Measurements from ENCODE around the gene SGIP1.

SGIP1 gene

GRCh38 chr1:66532798-66533783, 862 bp upstream of the SGIP1 start:
- H3K4me1 Mint-ChIP-seq (ENCODE audit: low read depth), result peaks cover 11% of the 10 kb centered on the region
- no peaks in the 10 kb centered on the region for H3K9me3 Mint-ChIP-seq
- peaks cover 50% of the 10 kb centered on the region for H3K27me3 Mint-ChIP-seq
- no peak overlapping the region for H3K27ac Mint-ChIP-seq
- DNase-seq, result peak; percentile 34
- peak overlapping the region; percentile 68 for H3K4me3 Mint-ChIP-seq
- H3K36me3 Mint-ChIP-seq (ENCODE audit: low read depth), result no peaks in the 10 kb centered on the region

DNA sequence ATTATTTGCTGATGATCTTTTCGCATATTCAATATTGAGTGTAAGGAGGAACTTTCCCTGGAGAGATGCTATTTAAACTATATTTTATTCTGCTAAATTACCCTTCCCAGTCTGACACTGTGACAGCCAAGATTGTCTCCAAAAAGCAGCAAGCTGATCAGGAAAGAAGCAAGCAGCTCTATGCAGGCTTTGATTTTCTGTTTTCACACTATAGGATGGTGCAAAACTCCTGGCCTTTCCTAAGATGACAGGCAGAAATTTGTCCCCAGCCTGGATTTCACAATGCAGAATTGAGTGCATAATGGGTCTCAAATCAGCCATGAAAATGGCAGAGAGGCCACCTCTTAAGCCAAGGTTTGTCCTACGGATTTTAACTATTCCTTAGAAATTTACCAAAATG, 1.1 kb downstream of the SGIP1 start:
- no peak overlapping the region for H3K4me3 Mint-ChIP-seq
- DNase-seq, result no peak
- H3K27me3 Mint-ChIP-seq, result peaks cover 47% of the 10 kb centered on the region
- H3K9me3 Mint-ChIP-seq, result no peaks in the 10 kb centered on the region
- no peaks in the 10 kb centered on the region for H3K36me3 Mint-ChIP-seq (ENCODE audit: low read depth)
- H3K4me1 Mint-ChIP-seq (ENCODE audit: low read depth), result peaks cover 11% of the 10 kb centered on the region
- H3K27ac Mint-ChIP-seq, result no peak overlapping the region

- Mint-ChIP-seq H3K27me3 (peaks cover 46% of the 10 kb centered on the region), H3K4me1 (ENCODE audit: low read depth) (peaks cover 11% of the 10 kb centered on the region), H3K27ac (no peak overlapping the region), H3K36me3 (ENCODE audit: low read depth) (no peaks in the 10 kb centered on the region), H3K4me3 (no peak overlapping the region), H3K9me3 (no peaks in the 10 kb centered on the region)
- no peak for DNase-seq
These were observed 1.9 kb downstream of the SGIP1 start for GRCh38 chr1:66535853-66536252.

DNA sequence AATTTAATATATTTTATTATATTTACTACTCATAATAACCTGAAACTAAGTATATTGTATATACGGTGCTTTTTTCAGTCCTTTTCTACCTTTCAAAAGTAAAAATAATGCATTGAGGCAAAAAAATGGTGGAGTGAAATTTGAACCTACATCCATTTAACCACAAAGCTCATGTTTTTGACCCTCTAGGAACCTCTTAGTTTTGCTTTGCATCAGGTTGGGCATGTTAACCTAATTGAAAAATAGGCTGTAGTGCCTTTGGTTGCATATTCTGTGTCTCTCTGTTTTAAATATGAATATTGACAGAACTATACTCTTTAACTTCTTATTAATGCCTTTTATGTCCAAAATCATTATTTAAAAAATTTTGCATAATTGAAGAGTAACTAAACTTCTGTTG, 3.8 kb downstream of the SGIP1 start:
- Mint-ChIP-seq H3K4me1 (ENCODE audit: low read depth) (peaks cover 7% of the 10 kb centered on the region), H3K27ac (no peak overlapping the region), H3K4me3 (no peak overlapping the region), H3K9me3 (no peaks in the 10 kb centered on the region), H3K27me3 (peaks cover 31% of the 10 kb centered on the region), H3K36me3 (ENCODE audit: low read depth) (no peaks in the 10 kb centered on the region)
- DNase-seq, result no peak

GRCh38 chr1:66539491-66539890, 5.5 kb downstream of the SGIP1 start:
- no peak overlapping the region for H3K27ac Mint-ChIP-seq
- no peaks in the 10 kb centered on the region for H3K9me3 Mint-ChIP-seq
- no peak for DNase-seq
- H3K4me3 Mint-ChIP-seq, result no peak overlapping the region
- no peaks in the 10 kb centered on the region for H3K4me1 Mint-ChIP-seq (ENCODE audit: low read depth)
- peaks cover 15% of the 10 kb centered on the region for H3K27me3 Mint-ChIP-seq
- H3K36me3 Mint-ChIP-seq (ENCODE audit: low read depth), result no peaks in the 10 kb centered on the region

GRCh38 chr1:66540434-66541032, 6.6 kb downstream of the SGIP1 start:
- peaks cover 13% of the 10 kb centered on the region for H3K27me3 Mint-ChIP-seq
- no peak overlapping the region for H3K27ac Mint-ChIP-seq
- no peaks in the 10 kb centered on the region for H3K9me3 Mint-ChIP-seq
- H3K4me1 Mint-ChIP-seq (ENCODE audit: low read depth), result no peaks in the 10 kb centered on the region
- H3K36me3 Mint-ChIP-seq (ENCODE audit: low read depth), result no peaks in the 10 kb centered on the region
- no peak overlapping the region for H3K4me3 Mint-ChIP-seq
- DNase-seq, result no peak

- no peak for DNase-seq
- Mint-ChIP-seq H3K4me3 (no peak overlapping the region), H3K36me3 (ENCODE audit: low read depth) (no peaks in the 10 kb centered on the region), H3K27ac (no peak overlapping the region), H3K9me3 (no peaks in the 10 kb centered on the region), H3K4me1 (ENCODE audit: low read depth) (no peaks in the 10 kb centered on the region), H3K27me3 (peaks cover 9% of the 10 kb centered on the region)
These were observed 8.4 kb downstream of the SGIP1 start for GRCh38 chr1:66542314-66542713.

GRCh38 chr1:66542811-66543767, 9.1 kb downstream of the SGIP1 start:
- H3K4me3 Mint-ChIP-seq, result no peak overlapping the region
- no peaks in the 10 kb centered on the region for H3K9me3 Mint-ChIP-seq
- no peak overlapping the region for H3K27ac Mint-ChIP-seq
- H3K36me3 Mint-ChIP-seq (ENCODE audit: low read depth), result no peaks in the 10 kb centered on the region
- no peak for DNase-seq
- H3K4me1 Mint-ChIP-seq (ENCODE audit: low read depth), result no peaks in the 10 kb centered on the region
- H3K27me3 Mint-ChIP-seq, result peaks cover 12% of the 10 kb centered on the region

- Mint-ChIP-seq H3K27me3 (peaks cover 3% of the 10 kb centered on the region), H3K9me3 (no peaks in the 10 kb centered on the region), H3K27ac (no peak overlapping the region), H3K36me3 (ENCODE audit: low read depth) (no peaks in the 10 kb centered on the region), H3K4me1 (ENCODE audit: low read depth) (no peaks in the 10 kb centered on the region), H3K4me3 (no peak overlapping the region)
- no peak for DNase-seq
These were observed 12.3 kb downstream of the SGIP1 start for GRCh38 chr1:66546047-66546810.

GRCh38 chr1:66549017-66549416, 15.1 kb downstream of the SGIP1 start:
- DNase-seq, result no peak
- Mint-ChIP-seq H3K27ac (no peak overlapping the region), H3K4me3 (no peak overlapping the region), H3K36me3 (ENCODE audit: low read depth) (no peaks in the 10 kb centered on the region), H3K27me3 (peaks cover 6% of the 10 kb centered on the region), H3K9me3 (no peaks in the 10 kb centered on the region), H3K4me1 (ENCODE audit: low read depth) (no peaks in the 10 kb centered on the region)

DNA sequence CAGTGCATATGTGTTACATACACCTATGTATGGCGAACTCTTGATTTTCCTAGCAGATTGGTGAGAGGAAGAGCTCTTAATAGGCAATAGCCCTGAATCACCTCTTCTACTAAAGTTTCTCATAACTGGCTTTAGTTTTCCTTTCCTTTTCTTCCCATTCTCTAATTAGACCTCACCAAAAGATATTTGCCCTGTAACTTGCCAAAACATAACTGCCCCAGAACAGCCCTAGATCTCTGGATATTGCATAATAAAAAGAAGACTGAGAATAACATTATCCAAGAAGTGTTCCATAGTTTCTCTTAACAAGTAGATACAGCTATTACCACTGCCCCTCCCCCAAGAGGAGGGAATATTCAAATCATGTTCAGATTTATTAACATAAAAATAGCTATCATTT, 16.3 kb downstream of the SGIP1 start:
- H3K36me3 Mint-ChIP-seq (ENCODE audit: low read depth), result no peaks in the 10 kb centered on the region
- H3K9me3 Mint-ChIP-seq, result no peaks in the 10 kb centered on the region
- H3K27ac Mint-ChIP-seq, result no peak overlapping the region
- H3K4me1 Mint-ChIP-seq (ENCODE audit: low read depth), result no peaks in the 10 kb centered on the region
- DNase-seq, result no peak
- H3K27me3 Mint-ChIP-seq, result peaks cover 8% of the 10 kb centered on the region
- H3K4me3 Mint-ChIP-seq, result no peak overlapping the region

DNA sequence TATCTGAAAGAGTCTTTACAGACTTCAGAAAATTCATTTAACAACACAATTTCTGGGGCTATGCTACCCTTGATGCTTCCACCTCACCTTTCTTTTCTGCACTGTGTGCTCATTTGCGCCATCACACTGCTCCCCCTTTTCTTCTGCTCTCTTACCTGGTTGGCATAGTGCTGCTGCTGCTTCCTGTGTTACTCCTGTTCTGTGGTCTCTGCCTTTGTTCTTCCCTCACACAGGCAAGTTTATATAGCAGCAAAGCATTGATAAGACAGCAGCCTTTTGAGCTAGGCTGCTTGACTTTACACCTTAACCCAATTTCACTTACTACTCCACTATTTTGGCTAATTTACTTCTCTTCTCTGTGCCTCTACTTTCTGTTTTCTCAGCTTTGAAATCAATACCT, 18.3 kb downstream of the SGIP1 start:
- Mint-ChIP-seq H3K4me3 (no peak overlapping the region), H3K27ac (no peak overlapping the region), H3K4me1 (ENCODE audit: low read depth) (no peaks in the 10 kb centered on the region), H3K36me3 (ENCODE audit: low read depth) (no peaks in the 10 kb centered on the region), H3K9me3 (no peaks in the 10 kb centered on the region), H3K27me3 (peaks cover 8% of the 10 kb centered on the region)
- no peak for DNase-seq

DNA sequence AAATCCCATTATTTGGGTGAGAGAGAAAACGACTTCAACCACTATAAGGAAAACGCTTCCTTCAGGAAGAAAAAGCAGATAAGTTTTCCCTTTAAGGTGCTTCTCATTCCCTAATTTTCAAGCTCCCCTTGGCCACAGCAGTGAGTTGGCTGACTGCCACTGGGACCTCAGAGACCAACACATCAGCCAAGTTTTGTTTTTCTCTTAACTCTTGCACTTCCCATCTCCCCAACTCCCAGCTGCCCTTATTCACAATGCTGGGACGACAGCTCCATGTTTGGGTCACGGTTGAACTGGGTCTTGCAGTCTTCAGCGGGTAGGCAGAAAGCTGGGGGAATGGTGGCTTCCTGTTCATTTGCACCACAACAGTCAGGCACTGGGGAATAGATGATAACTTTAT, 18.9 kb downstream of the SGIP1 start:
- Mint-ChIP-seq H3K9me3 (no peaks in the 10 kb centered on the region), H3K27me3 (peaks cover 5% of the 10 kb centered on the region), H3K4me3 (no peak overlapping the region), H3K4me1 (ENCODE audit: low read depth) (no peaks in the 10 kb centered on the region), H3K27ac (no peak overlapping the region), H3K36me3 (ENCODE audit: low read depth) (no peaks in the 10 kb centered on the region)
- DNase-seq, result no peak

DNA sequence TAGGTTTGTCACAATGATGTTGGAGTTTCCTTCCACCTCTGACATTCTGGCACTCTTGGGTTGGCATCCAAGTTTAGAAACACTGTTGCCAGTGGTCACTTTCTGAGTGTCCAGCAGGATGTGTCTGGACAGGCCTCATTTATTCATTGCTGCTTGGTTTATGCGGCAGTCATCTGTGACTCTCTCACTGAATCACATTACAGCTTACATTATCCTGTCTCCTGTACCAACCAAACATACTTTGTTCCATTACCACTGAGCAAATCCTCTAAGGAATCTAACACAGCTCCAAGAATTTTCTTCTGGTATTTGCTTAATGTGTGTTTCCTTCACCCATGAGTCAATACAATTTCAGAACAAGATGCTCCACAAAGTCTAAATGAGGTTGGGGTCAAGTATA, 19.9 kb downstream of the SGIP1 start:
- Mint-ChIP-seq H3K27me3 (peaks cover 5% of the 10 kb centered on the region), H3K4me1 (ENCODE audit: low read depth) (no peaks in the 10 kb centered on the region), H3K4me3 (no peak overlapping the region), H3K36me3 (ENCODE audit: low read depth) (no peaks in the 10 kb centered on the region), H3K9me3 (no peaks in the 10 kb centered on the region), H3K27ac (no peak overlapping the region)
- DNase-seq, result no peak
